ENCODE results near the gene ZNF467. TPM values are rescaled to one million over a fixed set of nuclear protein-coding genes. Genes with fewer than 3 reads are reported as not detected.

ZNF467 gene
- total RNA-seq, 1 donor from 2014 or later = not detected

DNA sequence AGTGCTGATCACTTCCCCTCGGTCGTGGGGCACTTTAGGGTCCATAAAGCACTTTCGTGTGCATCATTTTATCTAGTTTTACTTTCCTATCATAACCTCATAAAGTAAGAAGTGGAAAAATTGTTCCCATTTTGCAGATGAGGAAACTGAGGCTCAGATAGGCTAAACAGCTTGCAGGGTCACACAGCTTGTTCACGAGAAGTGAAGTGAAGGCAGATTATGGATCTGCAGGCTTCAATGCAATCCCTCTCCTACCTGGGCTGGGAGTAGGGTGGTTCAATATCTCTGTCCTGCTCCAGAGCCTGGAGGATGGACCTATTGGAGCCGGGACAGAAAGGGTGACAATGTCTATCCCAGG, 10.8 kb upstream of the ZNF467 start:
- H3K36me3 ChIP-seq (ENCODE audit: control insufficient read depth, insufficient read depth, low read length) = no peaks in the 10 kb centered on the region
- TF ChIP-seq, protein P1, sequence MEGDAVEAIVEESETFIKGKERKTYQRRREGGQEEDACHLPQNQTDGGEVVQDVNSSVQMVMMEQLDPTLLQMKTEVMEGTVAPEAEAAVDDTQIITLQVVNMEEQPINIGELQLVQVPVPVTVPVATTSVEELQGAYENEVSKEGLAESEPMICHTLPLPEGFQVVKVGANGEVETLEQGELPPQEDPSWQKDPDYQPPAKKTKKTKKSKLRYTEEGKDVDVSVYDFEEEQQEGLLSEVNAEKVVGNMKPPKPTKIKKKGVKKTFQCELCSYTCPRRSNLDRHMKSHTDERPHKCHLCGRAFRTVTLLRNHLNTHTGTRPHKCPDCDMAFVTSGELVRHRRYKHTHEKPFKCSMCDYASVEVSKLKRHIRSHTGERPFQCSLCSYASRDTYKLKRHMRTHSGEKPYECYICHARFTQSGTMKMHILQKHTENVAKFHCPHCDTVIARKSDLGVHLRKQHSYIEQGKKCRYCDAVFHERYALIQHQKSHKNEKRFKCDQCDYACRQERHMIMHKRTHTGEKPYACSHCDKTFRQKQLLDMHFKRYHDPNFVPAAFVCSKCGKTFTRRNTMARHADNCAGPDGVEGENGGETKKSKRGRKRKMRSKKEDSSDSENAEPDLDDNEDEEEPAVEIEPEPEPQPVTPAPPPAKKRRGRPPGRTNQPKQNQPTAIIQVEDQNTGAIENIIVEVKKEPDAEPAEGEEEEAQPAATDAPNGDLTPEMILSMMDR (IDR thresholded peaks at IDR 0.05; ENCODE audit: insufficient read depth, low read length, poor library complexity, severe bottlenecking) = no peak
- peaks cover 43% of the 10 kb centered on the region for H3K27me3 ChIP-seq (ENCODE audit: control insufficient read depth, insufficient read depth, low read length)
- no peak for DNase-seq (ENCODE audit: low read depth)
- no peak overlapping the region for H3K4me3 ChIP-seq (ENCODE audit: low read depth, low read length)

GRCh38 chr7:149783386-149784250, 10.2 kb upstream of the ZNF467 start:
- peaks cover 41% of the 10 kb centered on the region for H3K27me3 ChIP-seq (ENCODE audit: control insufficient read depth, insufficient read depth, low read length)
- H3K36me3 ChIP-seq (ENCODE audit: control insufficient read depth, insufficient read depth, low read length) = no peaks in the 10 kb centered on the region
- DNase-seq (ENCODE audit: low read depth) = no peak
- H3K4me3 ChIP-seq (ENCODE audit: low read depth, low read length) = no peak overlapping the region
- TF ChIP-seq, protein P1 (IDR thresholded peaks at IDR 0.05; ENCODE audit: insufficient read depth, low read length, poor library complexity, severe bottlenecking) = no peak

GRCh38 chr7:149782682-149783345, 9.4 kb upstream of the ZNF467 start:
- H3K4me3 ChIP-seq (ENCODE audit: low read depth, low read length) = no peak overlapping the region
- no peaks in the 10 kb centered on the region for H3K36me3 ChIP-seq (ENCODE audit: control insufficient read depth, insufficient read depth, low read length)
- peaks cover 37% of the 10 kb centered on the region for H3K27me3 ChIP-seq (ENCODE audit: control insufficient read depth, insufficient read depth, low read length)
- no peak for DNase-seq (ENCODE audit: low read depth)
- TF ChIP-seq, protein P1 (IDR thresholded peaks at IDR 0.05; ENCODE audit: insufficient read depth, low read length, poor library complexity, severe bottlenecking) = no peak

- H3K27me3 ChIP-seq (ENCODE audit: control insufficient read depth, insufficient read depth, low read length) = peaks cover 37% of the 10 kb centered on the region
Measured at GRCh38 chr7:149781921-149782320, 8.5 kb upstream of the ZNF467 start.

GRCh38 chr7:149780636-149781419, 7.4 kb upstream of the ZNF467 start:
- H3K36me3 ChIP-seq (ENCODE audit: control insufficient read depth, insufficient read depth, low read length) = no peaks in the 10 kb centered on the region
- peaks cover 35% of the 10 kb centered on the region for H3K27me3 ChIP-seq (ENCODE audit: control insufficient read depth, insufficient read depth, low read length)
- DNase-seq (ENCODE audit: low read depth) = no peak
- no peak overlapping the region for H3K4me3 ChIP-seq (ENCODE audit: low read depth, low read length)
- TF ChIP-seq, protein P1 (IDR thresholded peaks at IDR 0.05; ENCODE audit: insufficient read depth, low read length, poor library complexity, severe bottlenecking) = no peak

More at GRCh38 chr7:149781921-149782320, 8.5 kb upstream of the ZNF467 start:
- no peaks in the 10 kb centered on the region for H3K36me3 ChIP-seq (ENCODE audit: control insufficient read depth, insufficient read depth, low read length)
- no peak for DNase-seq (ENCODE audit: low read depth)
- TF ChIP-seq, protein P1 (IDR thresholded peaks at IDR 0.05; ENCODE audit: insufficient read depth, low read length, poor library complexity, severe bottlenecking) = no peak
- no peak overlapping the region for H3K4me3 ChIP-seq (ENCODE audit: low read depth, low read length)
